ENCODE measurements around the gene TTC38. TPM values are rescaled to one million over a fixed set of nuclear protein-coding genes. Genes with fewer than 3 reads are reported as not detected.

TTC38 gene
- 189 TPM for total RNA-seq

DNA sequence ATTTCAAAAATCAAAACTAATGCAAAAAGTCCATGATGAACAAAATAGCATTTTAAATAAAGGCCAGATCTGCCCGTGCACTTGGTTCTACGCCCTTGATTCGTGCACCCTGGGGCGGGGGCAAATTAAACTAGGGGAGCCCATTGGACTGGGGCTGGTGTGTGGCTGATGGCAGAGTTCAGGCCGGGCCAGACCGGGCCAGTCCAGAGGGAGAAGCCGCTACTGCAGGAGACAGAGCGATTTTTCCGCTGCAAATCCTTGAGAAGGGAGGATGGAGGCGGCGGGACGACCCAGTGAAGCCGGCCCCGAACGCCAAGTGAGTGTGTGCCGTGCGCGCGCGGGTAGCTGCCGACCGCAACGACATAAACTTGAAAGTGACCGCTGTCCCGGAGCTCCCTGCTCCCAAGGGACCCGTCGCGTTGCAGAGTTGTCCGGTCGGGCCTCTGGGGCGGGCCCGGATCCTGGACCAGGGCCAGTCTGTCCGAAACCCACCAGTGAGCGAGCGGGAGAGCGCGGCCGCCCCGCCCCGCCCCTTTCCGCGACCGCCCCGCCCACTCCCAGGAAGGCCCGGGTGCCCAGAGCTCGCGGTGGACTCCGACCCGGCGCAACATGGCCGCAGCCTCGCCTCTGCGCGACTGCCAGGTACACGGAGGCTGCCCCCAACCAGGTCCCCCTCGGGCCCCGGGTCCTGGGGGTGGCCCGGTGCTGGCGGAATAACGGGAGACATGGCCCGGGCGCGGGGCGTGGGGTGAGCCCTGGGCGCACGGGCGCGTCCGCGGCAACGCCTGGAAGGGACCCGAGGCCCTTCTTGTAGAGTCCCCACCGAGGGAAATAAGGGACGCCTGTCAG is at the start of gene TTC38:
TTC38 (plus strand) TSS at position 578 of the 849 bp plus-strand sequence; CDS start at position 610, 32 bp downstream.
- DNase-seq (ENCODE audit: low spot score) (peak; percentile 99), ATAC-seq (peak; percentile 84)

DNA sequence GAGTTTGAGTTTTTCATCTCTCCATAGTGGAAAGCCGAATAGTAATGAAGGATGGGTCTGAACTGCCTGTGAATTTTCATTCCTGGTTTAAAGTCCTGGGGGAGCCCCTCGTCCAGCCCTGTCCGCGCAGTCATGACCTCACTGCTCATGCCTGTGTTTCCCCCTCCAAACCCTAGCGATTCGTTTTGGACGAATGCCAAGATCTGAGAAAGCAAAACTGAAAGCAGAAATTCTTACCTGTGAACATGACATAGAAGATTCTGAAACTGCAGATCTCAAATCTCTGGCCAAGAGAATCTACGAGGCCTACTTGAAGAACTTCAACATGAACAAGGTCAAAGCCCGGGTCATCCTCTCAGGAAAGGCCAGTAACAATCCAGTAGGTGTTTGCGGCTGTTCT is 48.2 kb upstream of the TTC38 start:
- ATAC-seq (no peak), DNase-seq (ENCODE audit: low spot score) (no peak)

DNA sequence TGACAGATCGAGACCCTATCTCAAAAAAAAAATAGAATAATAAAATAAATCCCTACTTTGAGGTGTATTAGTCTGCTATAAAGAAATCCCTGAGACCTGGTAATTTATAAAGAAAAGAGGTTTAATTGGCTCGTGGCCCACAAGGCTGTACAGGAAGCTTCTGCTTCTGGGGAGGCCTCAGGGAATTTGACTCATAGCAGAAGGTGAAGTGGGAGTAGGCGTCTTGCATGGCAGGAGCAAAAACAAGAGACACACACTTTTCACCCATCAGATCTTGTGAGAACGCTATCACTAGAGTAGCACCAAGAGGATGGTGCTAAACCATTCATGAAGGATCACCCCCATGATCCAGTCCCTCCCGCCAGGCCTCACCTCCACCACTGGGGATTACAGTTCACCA is 46.9 kb upstream of the TTC38 start:
- ATAC-seq: no peak
- no peak for DNase-seq (ENCODE audit: low spot score)

DNA sequence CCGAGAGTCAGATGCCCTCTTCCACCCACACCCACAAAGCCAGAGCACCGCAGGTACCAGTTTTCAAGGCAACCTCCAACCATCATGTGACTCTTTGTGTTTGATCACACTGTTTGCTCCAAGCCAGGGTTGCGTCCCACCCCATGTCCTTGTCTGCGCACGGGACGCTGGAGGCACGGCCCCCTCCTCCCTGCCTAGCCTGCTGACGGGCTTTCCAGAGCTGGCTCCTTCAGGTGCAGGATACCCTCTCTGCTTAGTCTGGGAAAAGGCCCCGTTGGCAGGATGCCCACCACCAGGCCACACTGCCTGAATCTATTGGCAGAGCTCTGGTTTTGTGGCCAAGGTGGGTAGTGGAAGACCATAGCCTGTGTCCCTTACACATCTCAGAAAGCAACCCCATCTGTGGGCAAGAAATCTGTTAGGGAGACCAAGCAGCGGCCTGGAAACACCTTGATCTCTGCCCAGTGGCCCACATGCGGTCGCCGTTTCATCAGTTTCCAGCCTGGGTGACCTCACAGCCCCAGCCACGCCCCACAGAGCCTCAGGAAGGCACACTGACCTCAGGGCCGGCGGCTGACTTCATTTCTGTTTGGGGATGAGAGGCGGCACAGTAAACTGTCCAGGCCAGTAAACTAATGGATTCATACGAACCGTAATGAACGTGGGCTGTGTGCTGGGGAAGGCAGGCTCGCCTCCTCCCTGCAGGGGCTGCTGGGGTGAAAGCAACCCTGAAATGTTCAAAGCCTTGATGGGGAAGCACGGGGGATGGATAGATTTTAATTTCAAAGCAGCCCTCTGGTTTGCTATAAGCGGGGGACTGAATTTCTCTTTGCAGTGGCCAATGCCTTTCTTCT is 43.5 kb upstream of the TTC38 start:
- DNase-seq (ENCODE audit: low spot score): peak; percentile 62
- peak; percentile 75 for ATAC-seq

DNA sequence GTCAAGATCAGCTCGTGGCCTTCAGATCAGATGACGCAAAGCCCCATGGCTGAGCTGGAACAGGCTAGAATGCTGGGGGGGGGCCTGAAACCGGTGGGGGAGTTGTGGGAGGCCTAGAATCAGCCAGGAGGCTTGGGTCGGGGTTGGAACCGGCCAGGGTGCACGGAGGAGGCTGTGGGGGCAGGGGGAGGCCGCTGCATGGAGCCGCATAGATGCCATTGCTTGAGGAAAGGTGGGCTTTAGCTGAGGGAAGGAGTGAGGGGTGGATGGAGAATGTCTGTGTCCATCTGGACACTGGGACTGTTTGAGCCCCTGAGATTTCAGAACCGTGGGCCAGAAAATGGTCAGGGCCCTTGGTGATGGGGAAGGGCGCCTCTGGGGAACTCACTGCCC is 42.9 kb upstream of the TTC38 start:
- no peak for DNase-seq (ENCODE audit: low spot score)
- ATAC-seq: no peak

DNA sequence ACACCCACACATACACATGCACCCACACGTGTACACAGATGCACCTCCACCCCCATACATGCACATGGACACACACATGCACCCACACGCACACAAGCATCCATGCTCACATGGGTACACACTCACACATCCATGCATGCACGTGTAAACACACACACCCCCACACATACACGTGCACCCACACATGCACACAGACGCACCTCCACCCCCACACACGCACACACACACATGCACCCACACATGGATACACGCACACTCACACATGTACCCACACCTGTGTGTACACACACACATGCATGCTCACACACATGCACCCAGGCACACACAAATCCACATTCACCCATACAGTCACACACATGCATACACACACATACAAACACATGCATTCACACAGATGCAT is 42.2 kb upstream of the TTC38 start:
- ATAC-seq (no peak), DNase-seq (ENCODE audit: low spot score) (no peak)

DNA sequence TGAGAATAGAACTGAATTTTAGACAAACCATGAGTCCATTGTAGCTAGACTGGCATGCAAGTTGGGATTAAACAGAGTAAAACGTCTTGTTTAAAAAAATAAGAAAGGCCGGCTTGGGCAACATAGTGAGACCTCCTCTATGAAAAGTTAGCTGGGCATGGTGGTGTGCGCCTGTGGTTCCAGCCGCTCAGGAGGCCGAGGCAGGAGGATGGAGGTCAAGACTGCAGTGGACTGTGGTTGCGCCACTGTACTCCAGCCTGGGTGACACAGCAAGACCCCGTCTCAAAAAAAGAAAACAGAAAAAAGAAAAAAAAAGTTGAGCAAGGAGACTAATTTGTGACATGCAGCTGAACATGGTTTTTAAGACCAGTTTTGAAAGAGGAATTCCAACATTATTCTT is 41.2 kb upstream of the TTC38 start:
- no peak for DNase-seq (ENCODE audit: low spot score)

DNA sequence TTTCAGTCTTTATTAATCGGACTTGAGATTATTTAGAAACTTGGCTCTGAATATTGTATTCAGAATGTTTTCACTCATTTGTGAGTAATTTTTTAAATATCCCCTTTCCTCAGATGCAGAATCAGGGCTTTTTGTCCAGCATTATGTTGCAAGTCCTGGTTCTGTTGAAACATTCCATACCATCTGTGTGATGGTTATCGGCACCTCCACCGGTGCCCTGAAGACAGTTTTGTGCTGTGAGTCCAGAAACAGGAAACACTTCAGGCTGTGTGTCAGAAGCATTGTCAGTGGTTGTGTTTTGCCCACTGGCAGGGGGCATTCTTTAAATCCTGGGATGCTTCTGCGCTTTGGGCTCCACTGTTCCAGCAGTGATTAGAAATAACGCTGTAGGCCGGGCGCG is 38.1 kb upstream of the TTC38 start:
- DNase-seq (ENCODE audit: low spot score): no peak
- no peak for ATAC-seq

More for the DNA sequence above, 41.2 kb upstream of the TTC38 start:
- no peak for ATAC-seq

DNA sequence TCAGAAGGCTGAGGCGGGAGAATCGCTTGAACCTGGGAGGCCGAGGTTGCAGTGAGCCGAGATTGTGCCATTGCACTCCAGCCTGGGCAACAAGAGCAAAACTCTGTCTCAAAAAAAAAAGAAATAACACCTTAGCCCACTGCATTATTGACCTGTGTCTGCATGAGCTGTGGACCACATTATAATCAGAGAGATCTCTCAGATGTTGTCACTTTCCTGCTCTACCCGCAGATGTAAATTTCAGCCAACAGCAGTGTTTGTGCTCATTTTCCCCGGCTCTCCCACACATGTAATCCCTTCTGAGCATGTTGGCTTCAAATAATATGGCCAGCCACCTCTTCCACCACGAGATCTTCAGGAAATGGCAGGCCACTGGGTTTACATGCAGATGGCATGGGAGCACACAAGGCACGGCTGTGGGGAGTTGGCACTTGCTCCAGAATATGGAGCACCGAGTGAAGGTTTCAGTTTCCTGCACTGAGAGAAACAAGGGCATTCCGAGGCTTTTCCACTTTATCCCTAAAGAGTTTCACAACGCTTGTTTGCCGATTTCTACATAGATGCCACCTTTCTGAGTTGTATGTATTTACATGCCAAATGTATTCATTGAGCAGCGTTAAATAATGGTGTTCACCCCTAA is 37.4 kb upstream of the TTC38 start:
- DNase-seq (ENCODE audit: low spot score): no peak
- peak; percentile 75 for ATAC-seq

DNA sequence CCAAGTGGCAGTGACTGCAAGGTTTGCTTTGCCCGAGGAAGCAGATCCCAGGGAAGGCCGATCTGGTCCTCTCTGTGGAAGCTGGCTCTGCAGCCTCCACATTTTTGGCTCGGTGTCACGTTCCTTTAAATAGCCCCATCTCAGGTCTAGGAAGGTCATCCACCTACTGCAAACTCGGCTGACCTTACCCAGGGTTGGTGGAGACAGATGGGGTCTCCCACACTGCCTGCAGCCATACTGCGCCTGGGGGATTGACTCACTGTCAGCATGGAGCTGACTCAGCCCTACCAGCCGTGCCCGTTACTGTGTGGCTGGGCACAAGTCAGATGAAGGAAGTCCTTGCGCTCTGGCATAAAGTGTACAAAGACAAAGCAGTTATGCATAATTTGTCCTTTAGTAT is 34.6 kb upstream of the TTC38 start:
- ATAC-seq: peak; percentile 16
- DNase-seq (ENCODE audit: low spot score): no peak

DNA sequence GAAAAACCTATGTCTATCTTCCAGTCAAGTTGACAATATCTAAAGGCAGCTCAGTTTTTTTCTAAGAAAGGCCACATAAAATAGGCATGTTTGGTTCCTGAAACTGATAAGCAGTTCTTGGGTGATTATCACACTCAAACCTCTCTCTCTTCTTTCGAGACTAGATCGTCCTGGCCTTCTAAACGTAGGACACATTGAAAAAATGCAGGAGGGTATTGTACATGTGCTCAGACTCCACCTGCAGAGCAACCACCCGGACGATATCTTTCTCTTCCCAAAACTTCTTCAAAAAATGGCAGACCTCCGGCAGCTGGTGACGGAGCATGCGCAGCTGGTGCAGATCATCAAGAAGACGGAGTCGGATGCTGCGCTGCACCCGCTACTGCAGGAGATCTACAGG is 32.8 kb upstream of the TTC38 start:
- DNase-seq (ENCODE audit: low spot score) (no peak), ATAC-seq (no peak)

DNA sequence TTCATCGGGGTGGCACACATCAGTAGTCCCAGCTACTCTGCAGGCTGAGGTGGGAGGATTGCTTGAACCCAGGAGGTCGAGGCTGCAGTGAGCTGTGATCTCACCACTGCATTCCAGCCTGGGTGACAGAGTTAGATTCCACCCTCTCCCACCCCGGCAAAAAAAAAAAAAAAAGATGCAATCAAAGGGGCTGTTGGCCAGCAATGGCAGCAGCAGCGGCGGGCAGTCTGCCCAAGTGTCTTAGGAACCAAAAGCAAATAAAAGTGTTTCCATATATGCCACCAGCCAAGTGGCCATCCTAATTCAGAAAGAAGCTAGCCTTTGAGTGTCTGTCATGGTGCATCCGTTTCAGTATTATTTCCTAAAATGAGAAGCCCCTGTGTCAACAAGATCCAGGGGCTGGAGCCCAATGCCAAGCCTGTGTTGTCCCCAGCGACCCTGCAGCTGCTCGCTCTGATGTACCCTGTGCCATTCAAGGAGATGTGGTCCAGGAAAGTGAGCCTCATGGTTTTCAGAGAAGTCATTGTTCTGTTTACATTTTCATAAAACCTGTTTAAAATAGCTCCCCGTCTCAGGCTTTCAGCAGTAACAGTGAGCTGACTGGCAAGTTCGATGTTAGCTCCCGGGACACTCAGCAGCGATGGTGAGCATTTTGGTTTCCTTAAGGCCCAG is 30.2 kb upstream of the TTC38 start:
- no peak for ATAC-seq
- DNase-seq (ENCODE audit: low spot score): no peak

DNA sequence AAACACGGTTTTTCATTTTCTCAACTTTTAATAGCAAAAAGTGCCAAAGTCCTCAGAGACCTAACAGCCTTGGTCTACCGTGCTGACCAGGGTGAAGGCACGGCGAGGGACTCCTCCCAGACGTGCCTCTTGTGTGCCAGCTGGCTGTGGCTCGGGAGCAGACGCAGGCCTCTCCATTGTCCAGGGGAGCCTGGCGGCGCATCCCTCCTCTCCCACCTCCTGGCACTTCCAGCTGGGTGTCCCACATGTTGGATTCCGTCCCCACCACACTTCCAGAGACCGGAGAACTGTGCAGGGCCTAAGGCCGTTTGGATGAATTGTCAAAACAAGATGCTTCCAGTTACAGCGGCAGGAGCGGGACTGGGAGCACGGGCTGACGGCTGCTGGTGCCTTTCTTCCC is 29.3 kb upstream of the TTC38 start:
- ATAC-seq: no peak
- no peak for DNase-seq (ENCODE audit: low spot score)

DNA sequence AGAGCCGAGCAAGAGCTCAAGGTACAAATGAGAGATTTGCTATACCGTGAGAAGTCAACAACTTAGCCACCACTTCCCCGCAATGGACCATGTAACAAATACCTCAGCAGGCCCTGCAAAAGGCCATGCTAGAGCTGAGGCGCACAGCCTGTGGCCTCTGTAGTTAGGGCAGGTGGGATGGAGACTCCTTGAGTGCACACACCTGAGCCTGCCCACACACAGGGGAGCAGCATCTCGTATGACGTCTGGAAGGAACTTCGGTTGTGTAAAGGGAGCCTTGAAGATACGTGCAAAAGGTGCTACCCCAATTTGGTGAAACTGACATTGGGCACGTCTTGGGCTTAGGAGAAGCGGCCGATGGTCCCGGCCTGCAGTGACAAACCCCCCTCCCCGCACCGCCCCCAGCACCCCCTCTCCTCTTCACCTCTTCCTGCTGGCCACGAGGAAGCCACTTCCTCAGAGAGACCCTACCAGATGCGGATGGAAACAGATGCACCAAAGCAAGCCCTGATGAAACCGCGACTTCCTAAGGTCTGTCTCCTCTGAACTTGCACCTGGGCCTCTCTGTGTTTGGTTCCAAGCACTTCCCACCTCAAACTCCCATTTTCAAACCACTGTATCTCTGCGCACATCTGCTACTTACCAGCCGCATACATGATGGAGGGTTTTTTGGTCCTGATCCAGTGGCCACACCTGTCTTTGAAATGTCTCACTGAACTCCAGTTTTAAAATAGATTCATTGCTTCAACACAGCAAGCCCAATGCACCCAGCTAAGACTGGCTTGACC is 28.4 kb upstream of the TTC38 start:
- ATAC-seq: peak; percentile 3
- DNase-seq (ENCODE audit: low spot score): no peak

DNA sequence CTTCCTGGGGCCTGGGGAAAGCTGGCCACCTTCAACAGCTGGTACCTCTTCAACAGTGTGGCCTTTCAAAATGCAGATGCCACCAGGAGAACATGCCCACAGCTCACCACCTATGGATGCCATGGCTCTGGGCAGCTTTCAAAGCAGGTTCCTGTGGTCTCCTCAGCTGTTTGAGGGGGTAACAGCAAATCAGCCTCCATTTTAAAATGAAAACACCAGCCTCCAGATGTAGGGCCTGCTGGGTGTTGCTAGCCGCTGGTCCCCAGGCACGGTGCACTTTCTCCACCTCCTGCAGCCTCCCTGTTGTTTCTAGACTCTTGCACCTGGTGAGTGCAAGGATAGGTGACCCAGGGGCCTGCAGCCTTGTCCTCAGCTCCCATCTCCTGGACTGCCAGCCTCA is 27.7 kb upstream of the TTC38 start:
- ATAC-seq: peak; percentile 8
- DNase-seq (ENCODE audit: low spot score): no peak

DNA sequence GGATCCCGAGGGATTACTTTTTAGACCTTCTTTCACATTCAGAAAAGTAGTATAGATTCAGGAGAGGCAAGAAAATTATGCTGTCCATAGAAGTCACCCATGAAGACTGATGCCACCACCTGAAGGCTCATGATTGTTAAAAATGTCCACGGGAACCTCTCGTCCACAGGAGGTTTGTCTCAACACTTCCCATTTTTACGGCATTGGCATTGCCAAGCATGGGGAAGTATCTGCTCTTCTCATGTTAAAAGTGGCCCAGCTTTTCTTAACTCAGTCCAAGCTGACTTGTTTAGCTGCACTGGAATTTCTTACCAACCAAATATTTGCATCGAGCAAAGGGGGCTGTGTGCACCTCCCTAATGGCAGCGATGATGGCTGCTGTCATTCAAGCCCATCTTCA is 27.3 kb upstream of the TTC38 start:
- no peak for ATAC-seq
- no peak for DNase-seq (ENCODE audit: low spot score)

DNA sequence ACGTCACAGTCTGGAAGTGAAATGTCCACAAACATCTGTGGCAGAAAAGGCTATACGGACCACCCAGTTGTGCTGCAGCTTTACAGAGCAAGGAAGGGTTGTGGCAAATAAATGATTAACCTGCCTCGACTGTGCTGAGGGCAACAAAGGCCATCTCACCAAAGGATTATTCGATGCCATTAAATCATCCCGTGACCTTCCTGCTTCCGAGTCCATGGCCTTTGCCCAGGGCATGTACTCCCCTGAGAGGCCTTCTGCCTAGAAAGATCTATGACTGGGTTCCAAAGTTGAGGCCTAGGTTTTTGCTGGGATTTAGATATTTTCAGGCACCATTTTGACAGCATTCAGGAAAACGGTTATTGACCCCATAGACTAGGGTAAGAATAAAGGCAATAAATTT is 26.9 kb upstream of the TTC38 start:
- ATAC-seq (peak; percentile 58), DNase-seq (ENCODE audit: low spot score) (peak; percentile 71)

DNA sequence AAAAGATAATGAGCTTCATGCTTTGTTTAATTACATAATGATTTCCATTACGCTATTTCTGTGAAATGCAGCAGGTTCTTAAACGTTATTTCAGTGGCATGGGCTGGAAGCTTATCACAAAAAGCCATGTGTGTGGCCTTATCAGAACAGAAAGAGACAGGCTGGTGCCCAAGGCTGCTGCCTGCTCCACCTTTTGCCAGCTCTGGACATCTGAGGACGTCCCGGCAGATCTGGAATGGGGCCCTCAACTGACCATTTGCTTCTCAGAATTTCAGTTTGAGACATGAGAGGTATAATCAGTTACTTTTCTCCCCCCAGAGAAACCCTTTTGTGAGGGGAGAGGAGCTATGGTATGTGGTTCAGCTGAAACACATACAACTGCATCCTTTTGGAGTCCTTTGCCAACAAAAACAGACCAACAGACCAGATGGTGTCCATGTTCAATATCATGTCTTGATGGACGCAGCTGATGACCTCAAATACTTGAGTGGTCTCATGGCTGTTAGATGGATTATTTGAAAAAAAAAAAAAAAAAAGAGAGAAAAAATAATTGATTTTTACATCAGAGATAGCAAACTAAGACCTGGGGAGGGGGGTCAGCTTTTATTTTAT is 26.3 kb upstream of the TTC38 start:
- DNase-seq (ENCODE audit: low spot score): no peak
- no peak for ATAC-seq

DNA sequence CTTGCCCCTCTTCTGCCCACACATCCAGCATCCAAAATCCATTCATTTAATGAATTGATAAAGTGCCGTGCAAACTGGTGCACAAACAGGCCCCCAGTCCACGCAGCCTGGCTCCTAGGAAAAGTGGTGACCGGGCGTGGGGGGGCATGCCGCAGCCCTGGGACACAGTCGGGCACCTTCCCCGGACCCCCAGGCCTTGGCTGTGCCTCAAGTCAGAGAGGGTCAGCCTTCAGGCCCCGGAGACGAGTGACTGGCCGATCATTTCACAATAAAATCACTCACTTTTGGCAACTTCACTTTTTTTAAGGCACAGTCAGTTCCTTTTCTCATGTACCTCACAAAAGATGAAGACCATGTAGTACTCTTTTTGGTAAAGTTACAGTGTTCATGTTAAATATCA is 25.7 kb upstream of the TTC38 start:
- DNase-seq (ENCODE audit: low spot score) (no peak), ATAC-seq (no peak)

DNA sequence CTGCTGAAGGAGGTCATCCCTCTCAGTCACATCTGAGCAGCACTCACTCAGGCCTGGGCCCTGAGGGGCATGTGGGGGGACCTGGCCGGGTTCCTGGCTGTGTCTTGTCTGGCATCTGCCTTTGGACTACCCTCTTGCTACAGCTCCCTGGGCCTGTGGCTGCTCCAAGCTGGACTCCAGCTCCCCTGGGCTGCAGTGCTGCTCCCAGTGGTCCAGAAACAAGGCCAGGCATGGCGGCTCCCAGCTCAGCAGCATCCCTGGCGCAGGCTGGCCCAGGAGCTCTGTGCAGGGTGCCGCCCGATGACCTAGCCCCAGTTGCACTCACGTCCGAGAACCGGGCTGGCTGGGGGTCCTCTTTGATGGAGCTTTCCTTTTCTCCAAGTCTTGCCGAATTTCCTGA is 23.0 kb upstream of the TTC38 start:
- DNase-seq (ENCODE audit: low spot score) (no peak), ATAC-seq (peak; percentile 6)
